ENCODE data around the gene CXCL11. TPM values are rescaled to one million over a fixed set of nuclear protein-coding genes. Genes with fewer than 3 reads are reported as not detected.
A peak's percentile ranks its signal among the peaks of the same experiment; 100 is the strongest.

The CXCL11 gene
- total and polyA plus RNA-seq, 2 of the 13 experiments (the other 11 are each of a cell fraction or from before 2014, with no cell fraction given) = 0.08 TPM; not detected in 1

DNA sequence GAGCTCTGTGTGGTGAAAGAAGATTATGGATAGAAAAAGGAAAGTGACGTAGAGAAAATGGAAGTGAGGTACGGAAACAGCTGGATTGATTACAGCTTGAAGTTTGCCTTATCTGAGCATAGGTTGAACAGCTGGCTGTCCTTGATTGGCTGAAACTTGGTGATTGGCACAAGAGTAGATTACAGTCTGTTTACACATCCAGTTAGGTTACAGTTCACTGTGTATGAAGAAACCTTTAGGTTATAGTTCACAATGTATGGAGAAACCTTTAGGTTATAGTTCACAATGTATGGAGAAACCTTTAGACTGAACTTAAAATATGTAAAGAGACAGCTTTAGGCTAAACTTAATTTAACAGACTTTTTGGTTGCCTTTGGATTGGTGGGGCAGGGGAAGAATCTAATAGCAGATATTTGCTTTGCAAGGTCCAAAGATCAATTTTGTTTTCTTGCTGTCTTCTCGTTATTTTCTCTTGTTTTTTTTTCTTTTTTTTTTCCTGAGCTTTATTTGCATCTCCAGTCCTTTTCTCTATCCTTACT, 23.1 kb upstream of the CXCL11 start (continued):
- TF ChIP-seq, protein P1, sequence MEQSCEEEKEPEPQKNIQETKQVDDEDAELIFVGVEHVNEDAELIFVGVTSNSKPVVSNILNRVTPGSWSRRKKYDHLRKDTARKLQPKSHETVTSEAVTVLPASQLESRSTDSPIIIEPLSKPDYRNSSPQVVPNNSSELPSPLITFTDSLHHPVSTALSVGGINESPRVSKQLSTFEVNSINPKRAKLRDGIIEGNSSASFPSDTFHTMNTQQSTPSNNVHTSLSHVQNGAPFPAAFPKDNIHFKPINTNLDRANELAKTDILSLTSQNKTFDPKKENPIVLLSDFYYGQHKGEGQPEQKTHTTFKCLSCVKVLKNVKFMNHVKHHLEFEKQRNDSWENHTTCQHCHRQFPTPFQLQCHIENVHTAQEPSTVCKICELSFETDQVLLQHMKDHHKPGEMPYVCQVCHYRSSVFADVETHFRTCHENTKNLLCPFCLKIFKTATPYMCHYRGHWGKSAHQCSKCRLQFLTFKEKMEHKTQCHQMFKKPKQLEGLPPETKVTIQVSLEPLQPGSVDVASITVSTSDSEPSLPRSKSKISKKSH (CRISPR knock-in tag; IDR thresholded peaks at IDR 0.05; ENCODE audit: borderline replicate concordance) = no peak
- TF ChIP-seq SOX13 (IDR thresholded peaks at IDR 0.05) (no peak), SOX13 (CRISPR knock-in tag; conservative IDR thresholded peaks at IDR 0.05 in 1 of 2, IDR thresholded peaks at IDR 0.05 in 1 of 2) (peak in 1 of 2 experiments; percentile 22; a peak in 1 of 4 replicates), ZNF879 (CRISPR knock-in tag; IDR thresholded peaks at IDR 0.05) (no peak), ZBTB20 (CRISPR knock-in tag; IDR thresholded peaks at IDR 0.05; ENCODE audit: borderline replicate concordance, low read depth) (peak; percentile 97; the same call in 1 of the 2 replicates), ZMYM4 (CRISPR knock-in tag; IDR thresholded peaks at IDR 0.05) (peak; percentile 94), HNF4A (CRISPR knock-in tag; IDR thresholded peaks at IDR 0.05) (peak; percentile 88), ZBTB21 (CRISPR knock-in tag; IDR thresholded peaks at IDR 0.05) (peak; percentile 59; the same call in 1 of the 2 replicates), NR2C2 (CRISPR knock-in tag; IDR thresholded peaks at IDR 0.05; ENCODE audit: borderline replicate concordance) (peak; percentile 86), ZBTB3 (CRISPR knock-in tag; IDR thresholded peaks at IDR 0.05; ENCODE audit: borderline replicate concordance, low read depth) (peak; percentile 89; the same call in 1 of the 2 replicates), CENPX (CRISPR knock-in tag; IDR thresholded peaks at IDR 0.05) (no peak), CREB1 (IDR thresholded peaks at IDR 0.05) (peak; percentile 79), CREB1 (CRISPR knock-in tag; IDR thresholded peaks at IDR 0.05) (peak; percentile 92), CREM (IDR thresholded peaks at IDR 0.05) (0 out of 2 replicates have a peak, but pooled peaks have one; percentile 31), CREM (CRISPR knock-in tag; IDR thresholded peaks at IDR 0.05) (no peak), HDAC2 (CRISPR knock-in tag; IDR thresholded peaks at IDR 0.05) (0 out of 2 replicates have a peak, but pooled peaks have one; percentile 21), SALL1 (CRISPR knock-in tag; IDR thresholded peaks at IDR 0.05) (peak; percentile 19; the same call in 1 of the 2 replicates), NFYB (CRISPR knock-in tag; IDR thresholded peaks at IDR 0.05) (peak; percentile 76), RXRB (CRISPR knock-in tag; IDR thresholded peaks at IDR 0.05; ENCODE audit: borderline replicate concordance) (peak; percentile 35; the same call in 1 of the 2 replicates), HOXA3 (CRISPR knock-in tag; IDR thresholded peaks at IDR 0.05) (peak; percentile 64)
- TF ChIP-seq, protein P2, sequence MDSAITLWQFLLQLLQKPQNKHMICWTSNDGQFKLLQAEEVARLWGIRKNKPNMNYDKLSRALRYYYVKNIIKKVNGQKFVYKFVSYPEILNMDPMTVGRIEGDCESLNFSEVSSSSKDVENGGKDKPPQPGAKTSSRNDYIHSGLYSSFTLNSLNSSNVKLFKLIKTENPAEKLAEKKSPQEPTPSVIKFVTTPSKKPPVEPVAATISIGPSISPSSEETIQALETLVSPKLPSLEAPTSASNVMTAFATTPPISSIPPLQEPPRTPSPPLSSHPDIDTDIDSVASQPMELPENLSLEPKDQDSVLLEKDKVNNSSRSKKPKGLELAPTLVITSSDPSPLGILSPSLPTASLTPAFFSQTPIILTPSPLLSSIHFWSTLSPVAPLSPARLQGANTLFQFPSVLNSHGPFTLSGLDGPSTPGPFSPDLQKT (CRISPR knock-in tag; IDR thresholded peaks at IDR 0.05; ENCODE audit: borderline replicate concordance) = no peak
- TF ChIP-seq, protein P3, sequence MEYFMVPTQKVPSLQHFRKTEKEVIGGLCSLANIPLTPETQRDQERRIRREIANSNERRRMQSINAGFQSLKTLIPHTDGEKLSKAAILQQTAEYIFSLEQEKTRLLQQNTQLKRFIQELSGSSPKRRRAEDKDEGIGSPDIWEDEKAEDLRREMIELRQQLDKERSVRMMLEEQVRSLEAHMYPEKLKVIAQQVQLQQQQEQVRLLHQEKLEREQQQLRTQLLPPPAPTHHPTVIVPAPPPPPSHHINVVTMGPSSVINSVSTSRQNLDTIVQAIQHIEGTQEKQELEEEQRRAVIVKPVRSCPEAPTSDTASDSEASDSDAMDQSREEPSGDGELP (IDR thresholded peaks at IDR 0.05; ENCODE audit: borderline replicate concordance, low read depth) = peak; percentile 96
